ENCODE data around the gene KLHL35.
A peak's percentile ranks its signal among the peaks of the same experiment; 100 is the strongest.

Gene KLHL35

GRCh38 chr11:75429641-75429901 is 3.4 kb downstream of the KLHL35 start:
- TF ChIP-seq CTCF (IDR thresholded peaks at IDR 0.05; ENCODE audit: poor library complexity, severe bottlenecking): no peak
- H3K4me1 ChIP-seq (ENCODE audit: insufficient read depth, poor library complexity, severe bottlenecking): peaks cover 2% of the 10 kb centered on the region
- ATAC-seq (ENCODE audit: low read depth) (no peak), DNase-seq (ENCODE audit: low spot score) (no peak)
- H3K4me3 ChIP-seq (ENCODE audit: severe bottlenecking): peak overlapping the region; percentile 37
- no peaks in the 10 kb centered on the region for H3K36me3 ChIP-seq (ENCODE audit: low read depth)
- peak overlapping the region; percentile 0 for H3K27ac ChIP-seq (ENCODE audit: poor library complexity, severe bottlenecking)
- H3K9me3 ChIP-seq (ENCODE audit: severe bottlenecking): no peaks in the 10 kb centered on the region
- peaks cover 4% of the 10 kb centered on the region for H3K27me3 ChIP-seq (ENCODE audit: insufficient read depth, poor library complexity, severe bottlenecking)

- ATAC-seq (ENCODE audit: low read depth) (no peak), DNase-seq (ENCODE audit: low spot score) (peak; percentile 30)
- TF ChIP-seq CTCF (IDR thresholded peaks at IDR 0.05; ENCODE audit: poor library complexity, severe bottlenecking): no peak
- H3K36me3 ChIP-seq (ENCODE audit: low read depth): no peaks in the 10 kb centered on the region
- peaks cover 4% of the 10 kb centered on the region for H3K27me3 ChIP-seq (ENCODE audit: insufficient read depth, poor library complexity, severe bottlenecking)
- no peak overlapping the region for H3K4me3 ChIP-seq (ENCODE audit: severe bottlenecking)
- H3K9me3 ChIP-seq (ENCODE audit: severe bottlenecking): no peaks in the 10 kb centered on the region
- peaks cover 2% of the 10 kb centered on the region for H3K4me1 ChIP-seq (ENCODE audit: insufficient read depth, poor library complexity, severe bottlenecking)
- no peak overlapping the region for H3K27ac ChIP-seq (ENCODE audit: poor library complexity, severe bottlenecking)
These were observed 3.9 kb downstream of the KLHL35 start for GRCh38 chr11:75428989-75429640.

GRCh38 chr11:75428281-75428724 is 4.7 kb downstream of the KLHL35 start:
- TF ChIP-seq CTCF (IDR thresholded peaks at IDR 0.05; ENCODE audit: poor library complexity, severe bottlenecking): no peak
- peak; percentile 86 for DNase-seq (ENCODE audit: low spot score)
- Histone ChIP-seq H3K9me3 (ENCODE audit: severe bottlenecking) (no peaks in the 10 kb centered on the region), H3K4me1 (ENCODE audit: insufficient read depth, poor library complexity, severe bottlenecking) (peaks cover 2% of the 10 kb centered on the region), H3K4me3 (ENCODE audit: severe bottlenecking) (peak overlapping the region; percentile 26), H3K36me3 (ENCODE audit: low read depth) (peaks cover under 1% of the 10 kb centered on the region; the same call in 1 of the 2 replicates), H3K27me3 (ENCODE audit: insufficient read depth, poor library complexity, severe bottlenecking) (peaks cover 4% of the 10 kb centered on the region), H3K27ac (ENCODE audit: poor library complexity, severe bottlenecking) (no peak overlapping the region)
- ATAC-seq (ENCODE audit: low read depth): peak; percentile 84

- TF ChIP-seq CTCF (IDR thresholded peaks at IDR 0.05; ENCODE audit: poor library complexity, severe bottlenecking): no peak
- H3K27me3 ChIP-seq (ENCODE audit: insufficient read depth, poor library complexity, severe bottlenecking): peaks cover 4% of the 10 kb centered on the region
- H3K9me3 ChIP-seq (ENCODE audit: severe bottlenecking): no peaks in the 10 kb centered on the region
- no peak overlapping the region for H3K27ac ChIP-seq (ENCODE audit: poor library complexity, severe bottlenecking)
- peaks cover 2% of the 10 kb centered on the region for H3K4me1 ChIP-seq (ENCODE audit: insufficient read depth, poor library complexity, severe bottlenecking)
- DNase-seq (ENCODE audit: low spot score): no peak
- H3K4me3 ChIP-seq (ENCODE audit: severe bottlenecking): no peak overlapping the region
- ATAC-seq (ENCODE audit: low read depth): no peak
- peaks cover 10% of the 10 kb centered on the region for H3K36me3 ChIP-seq (ENCODE audit: low read depth)
These were observed 5.8 kb downstream of the KLHL35 start for GRCh38 chr11:75427181-75427580.

GRCh38 chr11:75426720-75427086 is 6.3 kb downstream of the KLHL35 start:
- Histone ChIP-seq H3K27me3 (ENCODE audit: insufficient read depth, poor library complexity, severe bottlenecking) (peaks cover 4% of the 10 kb centered on the region), H3K27ac (ENCODE audit: poor library complexity, severe bottlenecking) (no peak overlapping the region), H3K4me3 (ENCODE audit: severe bottlenecking) (no peak overlapping the region), H3K36me3 (ENCODE audit: low read depth) (peaks cover 13% of the 10 kb centered on the region), H3K4me1 (ENCODE audit: insufficient read depth, poor library complexity, severe bottlenecking) (peaks cover 2% of the 10 kb centered on the region), H3K9me3 (ENCODE audit: severe bottlenecking) (no peaks in the 10 kb centered on the region)
- ATAC-seq (ENCODE audit: low read depth) (no peak), DNase-seq (ENCODE audit: low spot score) (no peak)
- TF ChIP-seq CTCF (IDR thresholded peaks at IDR 0.05; ENCODE audit: poor library complexity, severe bottlenecking): no peak
